ENCODE results near the gene ATP6V1A.
A peak's percentile ranks its signal among the peaks of the same experiment; 100 is the strongest.

Gene ATP6V1A

GRCh38 chr3:113746548-113747282 is at the start of gene ATP6V1A:
Gene ATP6V1A (plus strand): TSS chr3:113747035. CDS start chr3:113778754, 31,719 bp downstream.
- FAIRE-seq = peak; percentile 87

- no peak for FAIRE-seq
Measured at GRCh38 chr3:113697500-113698090, 49.2 kb upstream of the ATP6V1A start.

GRCh38 chr3:113698213-113698742 is 48.6 kb upstream of the ATP6V1A start:
- FAIRE-seq = no peak

GRCh38 chr3:113698956-113699355 is 47.9 kb upstream of the ATP6V1A start:
- no peak for FAIRE-seq

GRCh38 chr3:113707835-113708234 is 39.0 kb upstream of the ATP6V1A start:
- no peak for FAIRE-seq

- no peak for FAIRE-seq
Measured at GRCh38 chr3:113712129-113712528, 34.7 kb upstream of the ATP6V1A start.

- no peak for FAIRE-seq
Measured at GRCh38 chr3:113714702-113715101, 32.1 kb upstream of the ATP6V1A start.

- FAIRE-seq = no peak
Measured at GRCh38 chr3:113717308-113717707, 29.5 kb upstream of the ATP6V1A start.

- FAIRE-seq = no peak
Measured at GRCh38 chr3:113717818-113718217, 29.0 kb upstream of the ATP6V1A start.

GRCh38 chr3:113719294-113719693 is 27.5 kb upstream of the ATP6V1A start:
- FAIRE-seq = no peak

- FAIRE-seq = no peak
Measured at GRCh38 chr3:113719758-113720157, 27.1 kb upstream of the ATP6V1A start.

- FAIRE-seq = no peak
Measured at GRCh38 chr3:113721636-113722035, 25.2 kb upstream of the ATP6V1A start.

GRCh38 chr3:113728661-113729060 is 18.2 kb upstream of the ATP6V1A start:
- FAIRE-seq = no peak

GRCh38 chr3:113730550-113730949 is 16.3 kb upstream of the ATP6V1A start:
- FAIRE-seq = no peak

- no peak for FAIRE-seq
Measured at GRCh38 chr3:113731694-113732093, 15.1 kb upstream of the ATP6V1A start.

GRCh38 chr3:113736548-113737089 is 10.2 kb upstream of the ATP6V1A start:
- peak; percentile 83 for FAIRE-seq

- FAIRE-seq = no peak
Measured at GRCh38 chr3:113741086-113741485, 5.7 kb upstream of the ATP6V1A start.

- FAIRE-seq = no peak
Measured at GRCh38 chr3:113741620-113742019, 5.2 kb upstream of the ATP6V1A start.

- FAIRE-seq = no peak
Measured at GRCh38 chr3:113743006-113743630, 3.7 kb upstream of the ATP6V1A start.

- peak; percentile 19 for FAIRE-seq
Measured at GRCh38 chr3:113744941-113745755, 1.7 kb upstream of the ATP6V1A start.

- no peak for FAIRE-seq
Measured at GRCh38 chr3:113745756-113746547, 883 bp upstream of the ATP6V1A start, which contains the start of gene NAA50. Gene NAA50 (minus strand): TSS chr3:113746249. CDS start chr3:113745949, 300 bp downstream.

Data from TTC549 (cell line).